GM12891 (cell line): ENCODE measurements around the gene TBC1D1.

ENCODE experiments used
- POLR2AphosphoS5 ChIP-seq: IDR thresholded peaks from 2 replicates; pipeline ENCODE4 v1.6.1; 2011; ENCODE audit warnings: low read depth, low read length, control low read depth
- TAF1 ChIP-seq: IDR thresholded peaks from 2 replicates; pipeline ENCODE4 v1.6.1; 2011; ENCODE audit warnings: low read depth, low read length, control low read depth

DNA sequence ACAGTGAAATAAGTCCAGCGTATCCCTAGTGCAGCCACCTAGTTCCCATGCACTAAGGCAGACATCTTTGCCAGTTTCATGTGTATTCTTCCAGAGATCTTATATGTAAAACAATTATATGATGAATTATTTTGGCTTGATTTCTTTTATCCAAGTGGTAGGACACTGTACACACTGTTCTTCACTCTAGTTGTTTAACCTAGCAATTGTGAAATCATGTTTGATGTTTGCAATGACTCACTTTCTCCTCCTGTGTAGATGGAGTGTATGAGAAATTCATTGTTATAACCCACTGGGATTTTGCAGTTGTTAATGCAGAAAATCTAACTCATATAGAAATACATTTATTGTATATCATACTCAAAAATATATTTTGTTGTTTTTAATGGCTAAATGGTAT is 17.5 kb upstream of the TBC1D1 start:
- TF ChIP-seq TAF1 (no peak), POLR2AphosphoS5 (no peak)
